K562 (cell line): ENCODE results near the gene PREX1. TPM values are rescaled to one million over a fixed set of nuclear protein-coding genes. Genes with fewer than 3 reads are reported as not detected.

Experiments used
- ATAC-seq: fragments of 200-7000 bp; cut with Tn5 transposase; 3 replicates; pipeline ENCODE4 v1.9.1; 2020; ENCODE audit warnings: moderate library complexity
- BruUV-seq: library from RNA; stranded (reverse); fragments of 400-500 nt; replicated peaks from 2 replicates; lab custom pipeline; 2021; lab: Mats Ljungman, UMichigan
- CTCF ChIA-PET: fragments of 300-600 bp; formaldehyde crosslinking; extraction: SDS; loops from one replicate; lab custom pipeline; 2021; ENCODE audit warnings: low intra/inter-chr PET ratio; lab: Yijun Ruan, JAX
- POLR2A ChIA-PET: fragments of 300-600, 350-650 bp; sonication (Branson Sonifier 250); formaldehyde crosslinking; extraction: SDS; loops from one replicate; lab custom pipeline; 2021; ENCODE audit warnings: antibody characterized with exemption, inconsistent platforms; lab: Yijun Ruan, JAX
- DNase-seq, 4 experiments: peaks; one replicate each; pipeline versions ENCODE4 v3.0.0 to v3.0.0-alpha.2; 2011 to 2018; ENCODE audit warnings: low spot score in 3 of 4, mixed read lengths in 3 of 4; ENCODE audit errors: extremely low read depth in 1 of 4
- FAIRE-seq: peaks from 2 replicates; lab custom pipeline; 2011; peaks lifted over from hg19 to GRCh38; lab: Jason Lieb, UNC
- H2AFZ ChIP-seq: 2 replicates; pipeline ENCODE4 v1.6.0; 2011; ENCODE audit warnings: low read depth, low read length, control low read depth, inconsistent platforms
- H3K27ac ChIP-seq: fragments of 200-600 bp; 3 replicates; pipeline ENCODE4 v1.8.0; 2011; ENCODE audit warnings: low read depth, mild to moderate bottlenecking, control low read depth, inconsistent platforms, low read length, moderate library complexity, mixed read lengths; ENCODE audit errors: extremely low read depth
- H3K27me3 ChIP-seq, 2 experiments: fragments of 300-600 bp in 1 of 2; 2 replicates in 1 of 2; 3 replicates in 1 of 2; pipeline versions ENCODE4 v1.6.0 to v1.8.0; 2011; ENCODE audit warnings: inconsistent platforms in 2 of 2, low read length in 2 of 2, mild to moderate bottlenecking in 1 of 2, mixed read lengths in 1 of 2, moderate library complexity in 1 of 2; ENCODE audit not compliant: control insufficient read depth in 2 of 2, insufficient read depth in 2 of 2
- H3K36me3 ChIP-seq: fragments of 300-600 bp; 3 replicates; pipeline ENCODE4 v1.8.0; 2011; ENCODE audit warnings: mild to moderate bottlenecking, low read length, inconsistent platforms; ENCODE audit not compliant: control insufficient read depth, insufficient read depth
- H3K4me1 ChIP-seq, 2 experiments: fragments of 200-600 bp in 1 of 2; replicated peaks in 1 of 2; 2 replicates in 1 of 2; 3 replicates in 1 of 2; pipeline versions ENCODE4 v1.5.1 to v1.8.0; 2011; ENCODE audit warnings: inconsistent platforms in 2 of 2, low read length in 2 of 2, mild to moderate bottlenecking in 1 of 2, mixed read lengths in 1 of 2, moderate library complexity in 1 of 2; ENCODE audit not compliant: control insufficient read depth in 2 of 2, insufficient read depth in 2 of 2
- H3K4me2 ChIP-seq: 2 replicates; pipeline ENCODE4 v1.6.1; 2011; ENCODE audit warnings: low read length, control low read depth, inconsistent platforms, mixed read lengths; ENCODE audit not compliant: insufficient read depth
- H3K4me3 ChIP-seq: fragments of 200-600 bp; sonication (generic), shearing (Covaris generic); 2 replicates; pipeline ENCODE4 v1.5.1; 2016; ENCODE audit warnings: control low read depth, inconsistent platforms
- H3K79me2 ChIP-seq: fragments of 200-600 bp; 3 replicates; pipeline ENCODE4 v1.8.0; 2011; ENCODE audit warnings: low read length, inconsistent platforms; ENCODE audit not compliant: control insufficient read depth, insufficient read depth
- H3K9ac ChIP-seq, 2 experiments: 2 replicates each; pipeline versions ENCODE4 v1.6.0 to v1.6.1; 2011; ENCODE audit warnings: low read depth in 2 of 2, low read length in 2 of 2, control low read depth in 1 of 2, inconsistent platforms in 1 of 2, mild to moderate bottlenecking in 1 of 2, mixed read lengths in 1 of 2; ENCODE audit not compliant: insufficient read depth in 1 of 2
- H3K9me1 ChIP-seq: one replicate; pipeline ENCODE4 v1.6.0; 2011; ENCODE audit warnings: inconsistent platforms, mild to moderate bottlenecking, low read length, moderate library complexity; ENCODE audit not compliant: control insufficient read depth, insufficient read depth
- H3K9me3 ChIP-seq: replicated peaks from 2 replicates; pipeline ENCODE4 v1.5.1; 2011; ENCODE audit warnings: low read depth, low read length, inconsistent platforms; ENCODE audit not compliant: control insufficient read depth, insufficient read depth
- H4K20me1 ChIP-seq: replicated peaks from 2 replicates; pipeline ENCODE4 v1.6.1; 2011; ENCODE audit warnings: low read length, inconsistent platforms, mixed read lengths; ENCODE audit not compliant: control insufficient read depth, insufficient read depth
- OTX1 ChIP-seq: fragments of 450-650 bp; formaldehyde crosslinking; IDR thresholded peaks from 2 replicates; pipeline ENCODE4 v1.4.0; 2022; ENCODE audit warnings: mild to moderate bottlenecking
- ZNF507 ChIP-seq: conservative IDR thresholded peaks from 2 replicates; pipeline ENCODE4 v1.6.1; 2017; ENCODE audit warnings: missing genetic modification characterization, missing compliant biosample characterization
- WGBS: fragments of 100-300 bp; shearing (Covaris generic); methylation state at CpG from one replicate; pipeline ENCODE4 v1.1.6; 2016; ENCODE audit warnings: low coverage, mixed read lengths; ENCODE audit not compliant: insufficient coverage; ENCODE audit errors: missing lambda C conversion rate; 5-methylcytosine and 5-hydroxymethylcytosine counted together
- in situ Hi-C: fragments of 300-500 bp; cut with MboI; formaldehyde crosslinking; loops from 4 replicates; pipeline ENCODE4 v1.15.0; 2018; ENCODE audit warnings: inconsistent platforms, mixed read lengths
- intact Hi-C: fragments of 100-400 bp; cut with micrococcal nuclease; formaldehyde crosslinking; loops from 2 replicates; pipeline ENCODE4 v1.14.2; 2022
- polyA plus RNA-seq, 8 experiments: library from polyadenylated mRNA; depleted of rRNA in 4 of 8; stranded (reverse) in 5 of 8; unstranded in 3 of 8; fragments of >200 nt; fragmentation: Nextera tagmentation in 2 of 8; fragmentation: Illumina TruSeq in 1 of 8; extraction: Ambion mirVana in 2 of 8; extraction: Trizol in 1 of 8; gene quantifications; 2 replicates each; pipeline versions ENCODE4 v1.2.1 to v1.2.3, GENCODE V29; 2011 to 2014; ENCODE audit warnings: inconsistent platforms in 1 of 8, missing spikeins in 1 of 8
- total RNA-seq, 7 experiments: library from RNA; depleted of rRNA in 6 of 7; stranded (reverse); fragments of >200 nt in 6 of 7; fragmentation: Illumina TruSeq in 2 of 7; extraction: Trizol in 2 of 7; gene quantifications; 2 replicates each; pipeline versions ENCODE4 v1.2.1 to v1.2.3, GENCODE V29; 2011 to 2021; ENCODE audit warnings: low replicate concordance in 1 of 7
- TF ChIP-seq, protein P1 (sequence below): sonication (generic); formaldehyde crosslinking; IDR thresholded peaks from 2 replicates; pipeline ENCODE4 v1.8.1; 2023; ENCODE audit warnings: missing genetic modification reagents, mild to moderate bottlenecking, borderline replicate concordance

PREX1 gene
- total and polyA plus RNA-seq, 9 of the 15 experiments (the other 6 are each of a cell fraction or from before 2014, with no cell fraction given): 0.37 to 10.4 (median 4.8) TPM

DNA sequence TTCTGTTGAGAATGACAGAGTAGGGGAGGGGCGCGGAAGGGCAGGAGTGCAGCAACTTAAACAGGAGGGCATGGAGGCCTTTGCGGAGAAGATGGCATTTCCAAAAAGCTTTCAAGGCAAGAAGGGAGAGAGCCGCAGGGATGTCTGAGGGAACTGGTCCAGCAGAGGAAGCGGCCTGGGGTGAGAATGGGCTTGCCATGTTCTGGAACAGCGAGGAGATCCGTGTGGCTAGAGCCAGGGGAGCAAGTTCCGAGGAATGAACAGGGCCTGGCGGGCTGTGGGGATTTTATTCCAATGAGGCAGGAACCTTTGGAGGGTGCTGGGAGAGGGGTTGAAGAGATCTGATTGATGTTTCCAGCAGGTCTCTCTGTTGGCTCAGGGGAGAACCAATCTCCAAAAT, 86.1 kb downstream of the PREX1 start:
- FAIRE-seq: no peak
- Histone ChIP-seq H3K9ac (no peak overlapping the region), H3K4me3 (no peak overlapping the region), H3K4me2 (no peak overlapping the region), H3K27ac (no peak overlapping the region), H3K4me1 (no peaks in the 10 kb centered on the region), H4K20me1 (no peaks in the 10 kb centered on the region), H3K36me3 (peaks cover 2% of the 10 kb centered on the region; the same call in 1 of the 3 replicates), H3K27me3 (no peaks in the 10 kb centered on the region), H2AFZ (no peak overlapping the region), H3K9me3 (no peaks in the 10 kb centered on the region), H3K9me1 (no peaks in the 10 kb centered on the region), H3K79me2 (no peaks in the 10 kb centered on the region)
- ATAC-seq: no peak
- WGBS: 69% methylated on average over 9 of the region's 9 CpGs
- ChIA-PET CTCF (no interaction called here), POLR2A (no interaction called here)
- DNase-seq: no peak
- TF ChIP-seq ZNF507 (no peak), OTX1 (CRISPR knock-in tag) (no peak)
- TF ChIP-seq, protein P1, sequence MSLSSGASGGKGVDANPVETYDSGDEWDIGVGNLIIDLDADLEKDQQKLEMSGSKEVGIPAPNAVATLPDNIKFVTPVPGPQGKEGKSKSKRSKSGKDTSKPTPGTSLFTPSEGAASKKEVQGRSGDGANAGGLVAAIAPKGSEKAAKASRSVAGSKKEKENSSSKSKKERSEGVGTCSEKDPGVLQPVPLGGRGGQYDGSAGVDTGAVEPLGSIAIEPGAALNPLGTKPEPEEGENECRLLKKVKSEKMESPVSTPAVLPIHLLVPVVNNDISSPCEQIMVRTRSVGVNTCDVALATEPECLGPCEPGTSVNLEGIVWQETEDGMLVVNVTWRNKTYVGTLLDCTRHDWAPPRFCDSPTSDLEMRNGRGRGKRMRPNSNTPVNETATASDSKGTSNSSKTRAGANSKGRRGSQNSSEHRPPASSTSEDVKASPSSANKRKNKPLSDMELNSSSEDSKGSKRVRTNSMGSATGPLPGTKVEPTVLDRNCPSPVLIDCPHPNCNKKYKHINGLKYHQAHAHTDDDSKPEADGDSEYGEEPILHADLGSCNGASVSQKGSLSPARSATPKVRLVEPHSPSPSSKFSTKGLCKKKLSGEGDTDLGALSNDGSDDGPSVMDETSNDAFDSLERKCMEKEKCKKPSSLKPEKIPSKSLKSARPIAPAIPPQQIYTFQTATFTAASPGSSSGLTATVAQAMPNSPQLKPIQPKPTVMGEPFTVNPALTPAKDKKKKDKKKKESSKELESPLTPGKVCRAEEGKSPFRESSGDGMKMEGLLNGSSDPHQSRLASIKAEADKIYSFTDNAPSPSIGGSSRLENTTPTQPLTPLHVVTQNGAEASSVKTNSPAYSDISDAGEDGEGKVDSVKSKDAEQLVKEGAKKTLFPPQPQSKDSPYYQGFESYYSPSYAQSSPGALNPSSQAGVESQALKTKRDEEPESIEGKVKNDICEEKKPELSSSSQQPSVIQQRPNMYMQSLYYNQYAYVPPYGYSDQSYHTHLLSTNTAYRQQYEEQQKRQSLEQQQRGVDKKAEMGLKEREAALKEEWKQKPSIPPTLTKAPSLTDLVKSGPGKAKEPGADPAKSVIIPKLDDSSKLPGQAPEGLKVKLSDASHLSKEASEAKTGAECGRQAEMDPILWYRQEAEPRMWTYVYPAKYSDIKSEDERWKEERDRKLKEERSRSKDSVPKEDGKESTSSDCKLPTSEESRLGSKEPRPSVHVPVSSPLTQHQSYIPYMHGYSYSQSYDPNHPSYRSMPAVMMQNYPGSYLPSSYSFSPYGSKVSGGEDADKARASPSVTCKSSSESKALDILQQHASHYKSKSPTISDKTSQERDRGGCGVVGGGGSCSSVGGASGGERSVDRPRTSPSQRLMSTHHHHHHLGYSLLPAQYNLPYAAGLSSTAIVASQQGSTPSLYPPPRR (CRISPR knock-in tag): no peak
- in situ Hi-C loops (no loop called here), intact Hi-C loops (no loop called here)
- BruUV-seq: no TSS peak
